Measurements from ENCODE around the gene STAP2.

DNA sequence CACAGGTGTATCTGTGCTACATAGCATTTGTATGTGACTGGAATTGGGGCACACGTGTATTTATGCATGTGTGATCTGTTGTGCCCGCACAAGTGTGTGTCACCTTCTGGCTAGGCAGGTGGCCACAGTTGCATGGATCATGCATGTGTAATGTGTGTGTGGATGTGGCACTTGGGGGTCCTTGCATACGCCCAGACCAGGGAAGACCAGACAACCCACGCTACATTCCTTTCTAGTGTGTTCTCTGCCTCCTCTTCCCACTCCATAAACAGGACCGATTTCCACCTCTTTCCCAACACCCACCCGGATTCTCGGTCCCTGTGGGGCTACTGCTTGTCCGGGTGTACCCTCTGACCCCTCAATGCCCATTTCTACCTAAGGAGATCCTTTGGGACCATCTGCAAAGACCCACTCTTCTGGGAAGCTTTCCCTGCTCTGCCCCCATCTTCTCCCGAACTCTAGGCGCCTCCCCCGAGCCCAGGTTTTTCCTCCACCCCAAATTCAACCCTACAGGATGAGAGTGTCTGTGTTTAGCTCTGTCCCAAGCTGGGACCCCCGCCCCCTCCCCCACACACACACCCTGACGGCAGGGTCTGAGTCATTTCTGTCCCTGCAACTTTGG lies 12.3 kb downstream of the STAP2 start:
- TF ChIP-seq, protein P1, sequence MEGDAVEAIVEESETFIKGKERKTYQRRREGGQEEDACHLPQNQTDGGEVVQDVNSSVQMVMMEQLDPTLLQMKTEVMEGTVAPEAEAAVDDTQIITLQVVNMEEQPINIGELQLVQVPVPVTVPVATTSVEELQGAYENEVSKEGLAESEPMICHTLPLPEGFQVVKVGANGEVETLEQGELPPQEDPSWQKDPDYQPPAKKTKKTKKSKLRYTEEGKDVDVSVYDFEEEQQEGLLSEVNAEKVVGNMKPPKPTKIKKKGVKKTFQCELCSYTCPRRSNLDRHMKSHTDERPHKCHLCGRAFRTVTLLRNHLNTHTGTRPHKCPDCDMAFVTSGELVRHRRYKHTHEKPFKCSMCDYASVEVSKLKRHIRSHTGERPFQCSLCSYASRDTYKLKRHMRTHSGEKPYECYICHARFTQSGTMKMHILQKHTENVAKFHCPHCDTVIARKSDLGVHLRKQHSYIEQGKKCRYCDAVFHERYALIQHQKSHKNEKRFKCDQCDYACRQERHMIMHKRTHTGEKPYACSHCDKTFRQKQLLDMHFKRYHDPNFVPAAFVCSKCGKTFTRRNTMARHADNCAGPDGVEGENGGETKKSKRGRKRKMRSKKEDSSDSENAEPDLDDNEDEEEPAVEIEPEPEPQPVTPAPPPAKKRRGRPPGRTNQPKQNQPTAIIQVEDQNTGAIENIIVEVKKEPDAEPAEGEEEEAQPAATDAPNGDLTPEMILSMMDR (IDR thresholded peaks at IDR 0.05; ENCODE audit: insufficient read depth, low read length) = no peak
- no peak for TF ChIP-seq GABPA (IDR thresholded peaks at IDR 0.05; ENCODE audit: low read depth)

All from HL-60 (cell line).